ENCODE data around the gene UTS2.

Gene UTS2

GRCh38 chr1:7884757-7885156 is 31.9 kb upstream of the UTS2 start:
- H3K4me3 ChIP-seq (ENCODE audit: low read length) = no peak overlapping the region
- no peaks in the 10 kb centered on the region for H3K27me3 ChIP-seq (replicated peaks; ENCODE audit: control insufficient read depth, insufficient read depth, low read length)
- H3K36me3 ChIP-seq (ENCODE audit: control insufficient read depth, insufficient read depth, low read length, severe bottlenecking) = no peaks in the 10 kb centered on the region
- peaks cover 2% of the 10 kb centered on the region for H3K4me1 ChIP-seq (ENCODE audit: control insufficient read depth, insufficient read depth, low read length)
- DNase-seq (ENCODE audit: low read depth) = no peak
- H3K9ac ChIP-seq (ENCODE audit: low read length) = no peak overlapping the region
- no peaks in the 10 kb centered on the region for H3K9me3 ChIP-seq (ENCODE audit: control insufficient read depth, low read length)

GRCh38 chr1:7879228-7879627 is 26.4 kb upstream of the UTS2 start:
- no peak overlapping the region for H3K9ac ChIP-seq (ENCODE audit: low read length)
- H3K4me1 ChIP-seq (ENCODE audit: control insufficient read depth, insufficient read depth, low read length) = no peaks in the 10 kb centered on the region
- H3K36me3 ChIP-seq (ENCODE audit: control insufficient read depth, insufficient read depth, low read length, severe bottlenecking) = no peaks in the 10 kb centered on the region
- H3K27me3 ChIP-seq (replicated peaks; ENCODE audit: control insufficient read depth, insufficient read depth, low read length) = no peaks in the 10 kb centered on the region
- no peak overlapping the region for H3K4me3 ChIP-seq (ENCODE audit: low read length)
- no peak for DNase-seq (ENCODE audit: low read depth)
- peaks cover 7% of the 10 kb centered on the region for H3K9me3 ChIP-seq (ENCODE audit: control insufficient read depth, low read length)

GRCh38 chr1:7878027-7878426 is 25.2 kb upstream of the UTS2 start:
- no peak for DNase-seq (ENCODE audit: low read depth)
- Histone ChIP-seq H3K4me3 (ENCODE audit: low read length) (no peak overlapping the region), H3K9me3 (ENCODE audit: control insufficient read depth, low read length) (peaks cover 7% of the 10 kb centered on the region), H3K4me1 (ENCODE audit: control insufficient read depth, insufficient read depth, low read length) (no peaks in the 10 kb centered on the region), H3K9ac (ENCODE audit: low read length) (no peak overlapping the region), H3K36me3 (ENCODE audit: control insufficient read depth, insufficient read depth, low read length, severe bottlenecking) (no peaks in the 10 kb centered on the region), H3K27me3 (replicated peaks; ENCODE audit: control insufficient read depth, insufficient read depth, low read length) (peaks cover 9% of the 10 kb centered on the region)

GRCh38 chr1:7873801-7874795 is 21.2 kb upstream of the UTS2 start:
- Histone ChIP-seq H3K9ac (ENCODE audit: low read length) (no peak overlapping the region), H3K4me1 (ENCODE audit: control insufficient read depth, insufficient read depth, low read length) (no peaks in the 10 kb centered on the region), H3K27me3 (replicated peaks; ENCODE audit: control insufficient read depth, insufficient read depth, low read length) (peaks cover 9% of the 10 kb centered on the region), H3K4me3 (ENCODE audit: low read length) (no peak overlapping the region), H3K9me3 (ENCODE audit: control insufficient read depth, low read length) (peaks cover 15% of the 10 kb centered on the region), H3K36me3 (ENCODE audit: control insufficient read depth, insufficient read depth, low read length, severe bottlenecking) (no peaks in the 10 kb centered on the region)
- DNase-seq (ENCODE audit: low read depth) = no peak

DNA sequence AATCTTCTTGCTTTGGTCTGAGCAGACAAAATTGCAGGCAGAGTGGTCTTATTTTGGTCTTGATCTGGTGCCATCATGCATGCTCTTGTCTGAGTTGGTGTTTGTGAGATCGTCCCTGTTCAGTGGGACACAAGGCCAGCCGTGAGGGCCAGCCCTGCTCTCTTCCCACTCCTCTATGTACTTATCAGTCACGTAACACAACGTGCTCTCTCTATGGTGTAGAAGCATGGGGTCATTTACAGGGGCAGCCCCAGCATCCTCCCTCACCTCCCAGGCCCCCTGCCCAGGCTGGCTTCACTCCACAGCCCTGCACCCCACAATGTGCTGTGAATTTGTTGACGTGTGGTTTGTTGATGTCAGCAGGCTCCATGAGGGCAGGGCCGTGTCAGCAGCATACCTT is 18.3 kb upstream of the UTS2 start:
- peaks cover 8% of the 10 kb centered on the region for H3K9me3 ChIP-seq (ENCODE audit: control insufficient read depth, low read length)
- no peak for DNase-seq (ENCODE audit: low read depth)
- H3K27me3 ChIP-seq (replicated peaks; ENCODE audit: control insufficient read depth, insufficient read depth, low read length) = peaks cover 9% of the 10 kb centered on the region
- no peak overlapping the region for H3K9ac ChIP-seq (ENCODE audit: low read length)
- H3K36me3 ChIP-seq (ENCODE audit: control insufficient read depth, insufficient read depth, low read length, severe bottlenecking) = no peaks in the 10 kb centered on the region
- H3K4me3 ChIP-seq (ENCODE audit: low read length) = no peak overlapping the region
- no peaks in the 10 kb centered on the region for H3K4me1 ChIP-seq (ENCODE audit: control insufficient read depth, insufficient read depth, low read length)

GRCh38 chr1:7869136-7869920 is 16.5 kb upstream of the UTS2 start:
- H3K36me3 ChIP-seq (ENCODE audit: control insufficient read depth, insufficient read depth, low read length, severe bottlenecking) = no peaks in the 10 kb centered on the region
- H3K4me3 ChIP-seq (ENCODE audit: low read length) = no peak overlapping the region
- DNase-seq (ENCODE audit: low read depth) = no peak
- peaks cover 8% of the 10 kb centered on the region for H3K9me3 ChIP-seq (ENCODE audit: control insufficient read depth, low read length)
- peaks cover 16% of the 10 kb centered on the region for H3K27me3 ChIP-seq (replicated peaks; ENCODE audit: control insufficient read depth, insufficient read depth, low read length)
- H3K9ac ChIP-seq (ENCODE audit: low read length) = no peak overlapping the region
- H3K4me1 ChIP-seq (ENCODE audit: control insufficient read depth, insufficient read depth, low read length) = no peaks in the 10 kb centered on the region

DNA sequence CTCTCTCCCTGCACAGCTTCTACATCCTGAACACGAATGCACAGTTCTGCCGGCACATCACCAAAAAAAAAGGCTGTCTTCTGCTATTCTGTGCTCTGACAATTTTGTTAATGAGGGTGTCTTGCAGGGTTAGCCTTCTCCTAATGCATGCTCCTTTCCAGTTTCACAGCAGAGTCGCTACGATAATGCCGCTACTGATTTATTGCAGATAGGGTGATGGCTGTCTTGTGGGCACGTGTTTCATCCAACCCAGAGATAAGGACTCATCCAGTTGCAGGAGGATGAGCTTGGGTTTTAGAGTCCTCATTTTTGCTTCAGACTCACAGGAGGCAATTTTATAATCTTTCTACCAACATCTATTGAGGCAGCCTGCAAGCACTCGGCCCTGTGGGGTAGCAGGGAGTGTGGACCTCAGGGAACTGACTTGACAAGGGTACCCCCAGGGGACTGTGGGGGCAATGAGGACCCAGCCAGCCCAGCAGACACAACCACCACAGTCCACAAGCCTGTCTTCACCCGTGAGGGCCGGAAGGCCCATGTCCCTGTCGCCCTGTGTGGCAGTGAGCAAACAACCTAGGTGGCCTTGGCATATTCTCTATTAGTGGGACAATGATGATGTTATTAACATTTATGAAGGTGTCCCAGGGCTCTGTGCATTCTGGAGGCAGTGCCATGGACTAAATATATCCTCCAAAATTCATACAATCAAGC is 15.4 kb upstream of the UTS2 start:
- H3K36me3 ChIP-seq (ENCODE audit: control insufficient read depth, insufficient read depth, low read length, severe bottlenecking) = no peaks in the 10 kb centered on the region
- no peak overlapping the region for H3K4me3 ChIP-seq (ENCODE audit: low read length)
- DNase-seq (ENCODE audit: low read depth) = no peak
- H3K9ac ChIP-seq (ENCODE audit: low read length) = no peak overlapping the region
- H3K4me1 ChIP-seq (ENCODE audit: control insufficient read depth, insufficient read depth, low read length) = no peaks in the 10 kb centered on the region
- H3K27me3 ChIP-seq (replicated peaks; ENCODE audit: control insufficient read depth, insufficient read depth, low read length) = peaks cover 7% of the 10 kb centered on the region
- peaks cover 8% of the 10 kb centered on the region for H3K9me3 ChIP-seq (ENCODE audit: control insufficient read depth, low read length)

DNA sequence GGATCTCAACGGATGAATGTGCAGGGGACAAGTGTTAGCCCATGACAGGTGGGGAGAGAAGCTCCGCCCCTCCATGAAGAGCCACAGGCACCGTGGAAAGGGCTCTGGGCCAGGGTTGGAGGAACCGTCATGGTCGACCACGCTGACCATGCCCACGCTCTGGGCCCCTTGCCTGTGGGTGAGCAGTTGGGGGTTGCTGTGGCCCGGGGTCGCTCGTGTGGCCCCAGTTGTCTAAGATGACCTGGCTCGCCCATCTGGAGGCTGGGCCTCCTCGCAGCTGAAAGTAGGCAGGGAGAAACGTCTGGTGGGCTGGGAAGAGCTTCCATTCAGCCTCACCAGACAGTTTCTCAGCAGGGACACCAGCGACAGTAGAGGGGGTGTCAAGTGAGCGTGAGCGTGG is 13.1 kb upstream of the UTS2 start:
- H3K36me3 ChIP-seq (ENCODE audit: control insufficient read depth, insufficient read depth, low read length, severe bottlenecking) = no peaks in the 10 kb centered on the region
- H3K27me3 ChIP-seq (replicated peaks; ENCODE audit: control insufficient read depth, insufficient read depth, low read length) = peaks cover 7% of the 10 kb centered on the region
- DNase-seq (ENCODE audit: low read depth) = no peak
- no peak overlapping the region for H3K4me3 ChIP-seq (ENCODE audit: low read length)
- H3K9me3 ChIP-seq (ENCODE audit: control insufficient read depth, low read length) = peaks cover 8% of the 10 kb centered on the region
- no peaks in the 10 kb centered on the region for H3K4me1 ChIP-seq (ENCODE audit: control insufficient read depth, insufficient read depth, low read length)
- H3K9ac ChIP-seq (ENCODE audit: low read length) = no peak overlapping the region

GRCh38 chr1:7863756-7864328 is 11.0 kb upstream of the UTS2 start:
- no peak overlapping the region for H3K9ac ChIP-seq (ENCODE audit: low read length)
- no peaks in the 10 kb centered on the region for H3K9me3 ChIP-seq (ENCODE audit: control insufficient read depth, low read length)
- no peak for DNase-seq (ENCODE audit: low read depth)
- H3K4me1 ChIP-seq (ENCODE audit: control insufficient read depth, insufficient read depth, low read length) = no peaks in the 10 kb centered on the region
- peaks cover 7% of the 10 kb centered on the region for H3K27me3 ChIP-seq (replicated peaks; ENCODE audit: control insufficient read depth, insufficient read depth, low read length)
- H3K36me3 ChIP-seq (ENCODE audit: control insufficient read depth, insufficient read depth, low read length, severe bottlenecking) = no peaks in the 10 kb centered on the region
- H3K4me3 ChIP-seq (ENCODE audit: low read length) = no peak overlapping the region

DNA sequence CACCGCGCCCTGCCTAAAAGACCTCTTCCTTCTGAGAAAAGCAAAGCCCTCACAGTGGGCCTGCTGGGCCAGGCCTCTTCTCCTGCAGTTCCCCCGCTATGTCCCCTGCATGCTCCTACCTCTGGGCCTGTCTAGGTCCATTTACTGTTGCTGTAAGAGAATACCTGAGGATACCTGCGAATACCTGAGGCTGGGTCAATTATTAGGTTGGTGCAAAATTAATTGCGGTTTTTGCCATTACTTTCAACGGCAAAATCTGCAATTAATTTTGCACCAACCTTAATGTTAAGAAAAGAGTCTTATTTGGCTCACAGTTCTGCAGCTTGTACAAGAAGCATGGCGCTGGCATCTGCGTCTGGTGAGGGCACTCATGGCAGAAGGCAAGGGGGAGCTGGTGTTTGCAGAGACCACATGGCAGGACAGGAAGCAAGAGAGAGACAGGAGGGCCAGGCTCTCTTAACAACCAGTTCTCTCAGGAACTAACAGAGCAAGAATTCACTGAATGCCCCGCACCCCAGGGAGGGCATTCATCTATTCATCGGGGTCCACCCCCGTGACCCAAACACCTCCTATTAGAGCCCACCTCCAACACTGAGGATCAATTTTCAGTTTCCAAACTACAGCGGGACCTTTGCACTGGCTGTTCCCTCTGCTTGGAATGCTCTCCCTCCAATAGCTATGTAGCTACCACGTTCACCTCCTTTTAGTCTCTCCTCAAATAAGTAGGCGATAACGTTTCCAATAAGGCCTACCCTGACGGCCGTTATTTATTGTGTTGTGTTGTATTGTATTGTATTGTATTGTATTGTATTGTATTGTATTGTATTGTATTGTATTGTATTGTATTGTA is 9.6 kb upstream of the UTS2 start:
- H3K4me3 ChIP-seq (ENCODE audit: low read length) = no peak overlapping the region
- no peak for DNase-seq (ENCODE audit: low read depth)
- no peaks in the 10 kb centered on the region for H3K9me3 ChIP-seq (ENCODE audit: control insufficient read depth, low read length)
- peaks cover 7% of the 10 kb centered on the region for H3K27me3 ChIP-seq (replicated peaks; ENCODE audit: control insufficient read depth, insufficient read depth, low read length)
- H3K9ac ChIP-seq (ENCODE audit: low read length) = no peak overlapping the region
- H3K4me1 ChIP-seq (ENCODE audit: control insufficient read depth, insufficient read depth, low read length) = no peaks in the 10 kb centered on the region
- H3K36me3 ChIP-seq (ENCODE audit: control insufficient read depth, insufficient read depth, low read length, severe bottlenecking) = no peaks in the 10 kb centered on the region
